CD4-positive, alpha-beta T cell treated with Interleukin-17A for 4 hours (primary cell): Measurements from ENCODE around the gene LAD1.

Source experiments
- DNase-seq: peaks from one replicate; pipeline ENCODE4 v3.0.0-alpha.2; 2020; ENCODE audit warnings: mixed read lengths

LAD1 gene, protein sequence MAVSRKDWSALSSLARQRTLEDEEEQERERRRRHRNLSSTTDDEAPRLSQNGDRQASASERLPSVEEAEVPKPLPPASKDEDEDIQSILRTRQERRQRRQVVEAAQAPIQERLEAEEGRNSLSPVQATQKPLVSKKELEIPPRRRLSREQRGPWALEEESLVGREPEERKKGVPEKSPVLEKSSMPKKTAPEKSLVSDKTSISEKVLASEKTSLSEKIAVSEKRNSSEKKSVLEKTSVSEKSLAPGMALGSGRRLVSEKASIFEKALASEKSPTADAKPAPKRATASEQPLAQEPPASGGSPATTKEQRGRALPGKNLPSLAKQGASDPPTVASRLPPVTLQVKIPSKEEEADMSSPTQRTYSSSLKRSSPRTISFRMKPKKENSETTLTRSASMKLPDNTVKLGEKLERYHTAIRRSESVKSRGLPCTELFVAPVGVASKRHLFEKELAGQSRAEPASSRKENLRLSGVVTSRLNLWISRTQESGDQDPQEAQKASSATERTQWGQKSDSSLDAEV

DNA sequence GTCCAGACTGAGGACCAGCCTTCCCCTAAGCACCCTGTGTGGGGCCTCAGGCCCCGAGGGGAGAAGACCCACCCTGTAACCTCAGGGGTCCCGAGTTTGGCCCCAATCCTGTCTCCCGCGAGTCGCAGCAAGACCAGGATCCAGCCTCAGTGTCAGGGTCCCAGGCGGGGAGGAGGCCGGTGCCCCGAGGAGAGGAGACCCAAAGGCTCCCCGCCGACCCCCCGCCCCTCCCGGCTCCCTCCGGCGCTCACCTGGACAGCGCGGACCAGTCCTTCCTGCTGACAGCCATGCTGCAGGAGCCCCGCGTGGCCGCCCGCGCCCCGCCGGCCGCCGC, at the start of gene LAD1:
Gene LAD1, minus strand, starts transcription at position 307 of the 334 bp plus-strand sequence. Its CDS starts 18 bp downstream, at position 289.
- DNase-seq: no peak

- DNase-seq: peak; percentile 70
Measured at GRCh38 chr1:201447903-201448871, 49.1 kb upstream of the LAD1 start.

- no peak for DNase-seq
Measured at GRCh38 chr1:201445310-201445709, 46.2 kb upstream of the LAD1 start.

GRCh38 chr1:201444792-201445191, 45.7 kb upstream of the LAD1 start:
- DNase-seq: no peak

- DNase-seq: no peak
Measured at GRCh38 chr1:201443747-201444146, 44.6 kb upstream of the LAD1 start.

DNA sequence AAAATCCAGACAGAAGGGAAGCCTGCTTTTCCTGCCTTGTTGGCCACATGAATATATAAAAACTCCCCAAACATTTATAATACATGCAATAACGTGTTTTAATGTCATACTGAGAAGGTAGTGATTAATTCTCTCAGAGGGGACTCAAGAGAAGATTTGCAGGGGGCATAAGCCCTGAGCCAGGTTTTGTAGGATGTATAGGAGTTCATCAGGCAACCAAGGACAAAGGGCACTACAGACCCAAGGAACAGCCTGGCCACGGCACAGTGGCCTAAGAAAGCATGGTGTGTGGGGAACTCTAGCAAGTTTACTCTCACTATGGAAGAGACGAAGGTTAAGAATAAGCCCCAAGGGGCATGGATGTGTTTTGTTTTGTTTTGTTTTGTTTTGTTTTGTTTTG, 37.8 kb upstream of the LAD1 start:
- DNase-seq: no peak

GRCh38 chr1:201436393-201436792, 37.3 kb upstream of the LAD1 start:
- DNase-seq: no peak

DNA sequence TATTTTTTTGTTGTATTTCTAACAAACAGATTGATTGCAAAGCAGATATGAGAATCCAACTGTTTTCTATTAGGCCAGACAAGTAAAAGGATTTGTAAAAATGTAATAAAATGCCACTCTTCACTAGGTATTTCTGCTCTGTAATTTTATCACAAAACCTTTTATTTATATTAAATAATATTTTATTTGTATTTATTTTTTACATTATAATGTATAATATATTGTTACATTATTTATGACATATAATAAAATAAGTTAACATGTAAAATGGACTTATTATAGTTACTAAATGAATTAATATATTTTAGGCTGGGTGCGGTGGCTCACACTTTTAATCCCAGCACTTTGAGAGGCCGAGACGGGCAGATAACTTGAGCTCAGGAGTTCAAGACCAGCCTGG, 35.1 kb upstream of the LAD1 start:
- DNase-seq: no peak

DNA sequence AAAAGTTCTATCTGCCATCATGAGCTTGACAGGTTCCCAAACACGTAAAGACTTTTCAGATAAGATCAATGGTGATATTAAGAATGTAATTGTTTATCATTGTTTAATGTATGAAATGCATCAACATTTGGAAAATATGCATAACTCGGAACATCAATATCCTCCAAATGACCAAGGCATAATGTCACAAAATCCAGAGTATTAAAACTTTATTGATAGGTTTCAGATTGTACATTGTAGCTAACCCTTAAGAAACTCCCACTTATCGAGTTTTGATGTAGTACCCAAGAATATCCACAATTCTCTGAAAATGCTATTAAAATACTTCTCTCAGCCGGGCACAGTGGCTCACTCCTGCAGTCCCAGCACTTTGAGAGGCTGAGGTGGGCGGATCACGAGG, 34.5 kb upstream of the LAD1 start:
- no peak for DNase-seq

DNA sequence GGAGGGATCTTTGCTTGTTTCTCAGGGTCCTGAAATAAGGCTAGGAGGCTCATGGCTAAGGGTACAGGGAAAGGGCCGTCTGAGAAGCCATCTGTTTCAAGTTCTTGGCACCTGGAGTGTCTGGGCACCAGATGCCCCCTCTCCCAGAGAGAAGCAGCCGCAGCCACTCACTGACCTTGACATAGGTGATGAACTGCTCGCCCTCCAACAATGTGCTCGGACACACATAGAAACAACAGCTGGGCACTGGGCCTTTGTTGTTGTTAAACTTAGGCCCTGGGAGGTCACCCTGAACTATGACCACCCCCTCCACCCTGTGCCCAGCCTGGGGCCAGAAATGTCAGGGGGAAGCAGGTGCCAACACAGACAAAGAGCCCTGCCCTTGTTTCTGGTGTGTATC, 31.7 kb upstream of the LAD1 start:
- DNase-seq: no peak

GRCh38 chr1:201429736-201430501, 30.8 kb upstream of the LAD1 start:
- no peak for DNase-seq

DNA sequence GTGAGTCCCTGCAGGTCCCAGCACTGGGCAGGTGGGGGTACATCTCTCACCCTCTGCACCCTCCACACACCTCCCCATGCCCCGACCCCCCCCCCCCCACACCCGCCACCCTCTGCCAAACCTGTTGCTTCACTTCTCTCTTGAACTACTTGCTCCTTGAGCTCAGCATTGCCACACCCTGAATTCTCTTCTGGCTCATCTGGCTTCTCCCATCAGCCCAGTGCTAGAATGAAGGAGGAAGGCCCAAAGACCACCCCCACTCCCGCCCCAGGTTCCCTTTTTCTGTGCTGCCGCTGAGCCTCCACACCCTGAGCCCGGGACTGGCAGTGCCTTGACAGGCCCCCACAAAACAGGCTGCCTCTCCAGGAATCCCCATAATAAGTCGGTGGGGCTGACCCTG, 28.8 kb upstream of the LAD1 start:
- DNase-seq: no peak

GRCh38 chr1:201426479-201427310, 27.6 kb upstream of the LAD1 start:
- no peak for DNase-seq

- DNase-seq: no peak
Measured at GRCh38 chr1:201424146-201424545, 25.0 kb upstream of the LAD1 start.

DNA sequence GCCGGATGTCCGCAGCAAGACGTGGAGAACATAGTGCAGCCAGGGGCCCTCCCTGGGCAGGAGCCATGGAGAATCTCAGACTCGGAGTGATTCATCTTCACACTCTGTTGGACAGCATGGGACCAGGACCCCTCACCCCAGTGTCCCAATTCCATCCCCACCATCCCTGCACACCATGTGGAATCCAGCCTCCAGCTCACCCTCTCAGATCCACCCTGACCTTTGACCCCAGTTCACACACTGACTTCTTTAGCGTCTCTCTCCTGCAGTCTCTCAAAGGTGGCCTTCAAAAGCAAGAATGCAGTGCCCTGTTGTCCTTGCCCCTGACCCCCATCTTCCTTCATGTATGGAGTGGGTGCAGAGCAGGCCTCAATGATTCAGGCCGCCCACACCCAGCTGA, 24.5 kb upstream of the LAD1 start:
- DNase-seq: no peak

DNA sequence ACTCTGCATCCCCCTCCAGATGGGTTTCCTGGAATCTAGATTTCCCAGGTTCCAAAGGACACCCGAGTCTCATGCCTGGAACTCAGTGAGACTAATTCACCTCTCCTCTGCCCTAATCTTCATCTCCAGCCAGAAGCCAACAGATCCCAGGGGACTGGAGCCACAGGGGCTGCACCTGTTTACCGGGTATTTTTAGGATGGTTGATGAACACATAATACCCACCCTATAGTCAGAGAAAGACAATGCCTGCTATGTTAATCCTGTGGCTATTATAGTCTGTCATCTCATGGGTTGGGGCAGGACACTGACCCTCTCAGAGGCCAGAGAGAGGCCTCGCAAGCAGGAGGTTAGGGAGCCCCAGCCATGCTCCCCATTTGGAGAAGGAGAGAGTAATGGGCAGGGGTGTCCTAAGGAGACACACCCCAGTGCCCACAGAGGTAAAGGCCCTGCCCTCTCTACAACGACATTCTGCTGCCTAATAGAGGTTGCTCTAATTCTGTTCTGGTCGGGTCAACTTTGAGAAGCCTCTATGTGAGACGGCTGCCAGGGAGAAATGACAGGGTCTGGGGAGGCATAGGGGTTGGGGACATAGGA, 23.4 kb upstream of the LAD1 start:
- DNase-seq: no peak

DNA sequence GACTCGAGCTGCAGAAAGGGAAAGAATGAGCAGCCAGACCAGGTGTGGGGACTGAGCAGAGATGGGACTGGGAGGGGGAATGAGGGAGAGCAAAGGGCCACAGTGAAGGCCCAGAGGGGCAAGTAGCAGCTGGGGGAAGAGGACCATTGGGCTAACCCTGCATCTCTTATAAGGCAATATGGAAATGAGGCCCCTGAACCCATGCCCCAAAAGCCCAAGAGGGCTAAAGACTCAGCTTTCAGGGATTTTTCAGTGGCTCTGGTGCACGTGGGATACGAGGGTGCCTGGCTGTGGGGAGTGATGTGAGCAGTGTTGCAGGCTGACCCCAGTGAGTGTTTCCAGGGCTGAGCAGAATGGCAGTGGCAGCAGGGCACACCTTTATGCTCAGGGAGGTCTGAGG, 22.9 kb upstream of the LAD1 start:
- DNase-seq: no peak

GRCh38 chr1:201421041-201421440, 21.9 kb upstream of the LAD1 start:
- no peak for DNase-seq

DNA sequence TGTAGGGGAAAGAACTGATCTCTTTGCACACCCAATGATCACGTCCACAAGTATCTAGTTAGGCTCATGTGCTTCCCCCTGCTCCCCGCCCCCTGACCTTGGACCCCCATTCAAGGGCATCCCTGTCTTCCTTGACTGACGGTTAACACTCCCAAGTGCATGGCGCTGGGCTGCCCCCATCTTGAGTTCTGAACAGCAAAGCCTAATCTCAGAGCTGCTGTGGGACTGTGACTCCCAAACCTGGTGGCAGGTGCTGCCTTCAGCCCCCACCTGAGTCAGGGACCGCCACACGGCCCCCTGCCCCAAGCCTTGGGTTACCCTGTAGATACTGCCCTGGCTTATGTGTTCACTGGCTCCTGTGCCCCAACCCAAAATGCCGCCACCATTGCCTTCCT, 21.5 kb upstream of the LAD1 start:
- DNase-seq: no peak

GRCh38 chr1:201419746-201420607, 20.9 kb upstream of the LAD1 start:
- DNase-seq: no peak

DNA sequence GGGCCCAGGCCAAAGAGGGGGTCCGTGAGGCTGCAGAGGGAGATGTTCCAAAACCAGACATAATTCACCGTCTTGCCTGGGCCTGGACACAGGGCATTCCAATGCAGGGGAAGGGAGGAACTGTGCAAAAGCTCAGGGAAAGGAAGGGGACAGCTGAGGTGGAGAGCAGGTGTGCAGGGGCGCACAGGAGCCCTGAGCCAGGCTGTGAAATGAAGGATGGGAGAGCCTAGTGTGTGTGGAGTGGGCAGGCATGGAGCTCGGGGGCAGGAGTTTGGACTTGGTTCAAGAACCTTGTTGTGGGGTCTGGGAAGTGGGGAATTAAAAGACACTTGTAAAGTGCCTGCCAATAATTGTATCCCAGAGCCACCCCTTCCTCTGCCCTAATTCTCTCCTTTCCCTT, 20.1 kb upstream of the LAD1 start:
- no peak for DNase-seq
